BLaER1 treated with 17β-estradiol and CSF1 and Interleukin-3, amounts not matched to agents 10 nM and 100 nM (cell line): ENCODE data around the gene GMEB2.
"Not testable (repeated sequence)": the region's sequence is repeated elsewhere in the genome, so short reads cannot be mapped to it uniquely, and the experiment has no call there.

ENCODE experiments used
- H3K27ac ChIP-seq, 11 experiments: shearing (Covaris generic); formaldehyde crosslinking; 2 replicates each; pipeline ENCODE4 v1.8.1; 2022
- H3K27me3 ChIP-seq, 11 experiments: shearing (Covaris generic); formaldehyde crosslinking; 2 replicates each; pipeline ENCODE4 v1.8.1; 2022
- H3K36me3 ChIP-seq, 11 experiments: shearing (Covaris generic); formaldehyde crosslinking; 2 replicates each; pipeline ENCODE4 v1.8.1; 2022
- H3K4me1 ChIP-seq, 10 experiments: shearing (Covaris generic); formaldehyde crosslinking; 2 replicates each; pipeline ENCODE4 v1.8.1; 2022
- H3K4me2 ChIP-seq, 11 experiments: shearing (Covaris generic); formaldehyde crosslinking; 2 replicates each; pipeline ENCODE4 v1.8.1; 2022
- H3K4me3 ChIP-seq, 10 experiments: shearing (Covaris generic); formaldehyde crosslinking; 2 replicates each; pipeline ENCODE4 v1.8.1; 2022
- H3K9ac ChIP-seq, 11 experiments: shearing (Covaris generic); formaldehyde crosslinking; 2 replicates each; pipeline ENCODE4 v1.8.1; 2022
- H3K9me3 ChIP-seq, 11 experiments: shearing (Covaris generic); formaldehyde crosslinking; replicated peaks in 1 of 11; 2 replicates each; pipeline ENCODE4 v1.8.1; 2022
- H4K20me1 ChIP-seq, 11 experiments: shearing (Covaris generic); formaldehyde crosslinking; 2 replicates each; pipeline ENCODE4 v1.8.1; 2022
- Cebpa-rat ChIP-seq, 11 experiments: shearing (Covaris generic); IDR thresholded peaks; 2 replicates each; pipeline ENCODE4 v1.8.1; 2022

GMEB2 gene

DNA sequence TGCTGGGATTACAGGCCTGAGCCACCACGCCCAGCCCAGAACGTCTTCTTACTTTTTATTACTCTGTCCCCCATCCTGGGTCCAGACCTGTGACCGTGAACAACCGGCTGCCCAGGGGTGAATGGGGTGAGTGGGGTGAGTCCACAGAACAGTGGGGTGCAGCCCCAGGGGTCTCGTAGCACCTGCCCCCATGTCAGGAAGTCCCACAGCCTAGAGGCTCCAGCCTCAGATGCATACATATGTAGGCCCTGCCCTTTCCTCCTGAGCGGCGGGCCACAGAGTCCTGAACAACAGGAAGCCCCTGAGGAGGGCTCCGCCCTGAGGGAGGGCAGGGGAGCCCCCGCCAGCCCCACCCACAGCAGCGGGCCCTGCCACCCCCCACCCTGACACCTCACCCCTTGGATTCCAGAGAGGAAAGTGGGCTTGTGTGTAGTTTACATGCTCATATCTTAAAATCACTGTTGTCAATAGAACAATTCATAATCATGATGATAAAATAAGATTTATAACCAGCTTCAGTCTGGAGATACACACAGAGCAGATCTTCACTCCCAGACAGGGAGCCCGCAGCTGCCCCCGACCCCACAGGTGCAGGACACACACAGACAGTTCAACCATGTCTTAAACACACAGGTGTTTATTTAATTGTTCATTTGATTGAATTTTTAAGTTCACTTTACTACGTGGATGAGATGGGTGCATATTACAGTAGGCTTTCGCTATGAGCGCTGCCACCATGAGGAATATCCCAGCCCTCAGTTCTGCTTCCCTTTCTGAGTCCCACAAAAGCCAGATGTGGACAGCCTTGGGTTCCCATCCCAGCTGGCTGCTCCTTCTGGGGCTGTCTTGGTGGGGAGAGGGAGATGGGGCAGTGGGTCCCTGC lies 12.4 kb upstream of the GMEB2 start:
- Histone ChIP-seq H3K27ac (peak overlapping the region in 9 of 11 experiments; percentile 44 to 74 (median 62); a peak in 17 of 22 replicates), H3K9ac (peak overlapping the region in 10 of 11 experiments; percentile 10 to 64 (median 50); a peak in 15 of 22 replicates), H4K20me1 (peaks cover 0 to 17% (median 4%) of the 10 kb centered on the region in 11 experiments; a peak in 8 of 22 replicates), H3K27me3 (0 out of 22 replicates have a peak, but pooled peaks cover 0 to 7% (median 0%) of the 10 kb centered on the region in 11 experiments), H3K36me3 (peaks cover 0 to 13% (median 0%) of the 10 kb centered on the region in 11 experiments; a peak in 13 of 22 replicates), H3K9me3 (no peaks in the 10 kb centered on the region), H3K4me1 (peaks cover 61 to 92% (median 69%) of the 10 kb centered on the region in 10 experiments), H3K4me3 (no peak overlapping the region; a peak in 1 of 20 replicates), H3K4me2 (peak overlapping the region; percentile 73 to 96 (median 91))
- TF ChIP-seq Cebpa-rat (IDR thresholded peaks at IDR 0.05), result no peak

GRCh38 chr20:63636752-63637628 lies 10.1 kb upstream of the GMEB2 start:
- peak overlapping the region in 2 of 11 experiments; percentile 12 to 18; a peak in 1 of 22 replicates for H3K9ac ChIP-seq

DNA sequence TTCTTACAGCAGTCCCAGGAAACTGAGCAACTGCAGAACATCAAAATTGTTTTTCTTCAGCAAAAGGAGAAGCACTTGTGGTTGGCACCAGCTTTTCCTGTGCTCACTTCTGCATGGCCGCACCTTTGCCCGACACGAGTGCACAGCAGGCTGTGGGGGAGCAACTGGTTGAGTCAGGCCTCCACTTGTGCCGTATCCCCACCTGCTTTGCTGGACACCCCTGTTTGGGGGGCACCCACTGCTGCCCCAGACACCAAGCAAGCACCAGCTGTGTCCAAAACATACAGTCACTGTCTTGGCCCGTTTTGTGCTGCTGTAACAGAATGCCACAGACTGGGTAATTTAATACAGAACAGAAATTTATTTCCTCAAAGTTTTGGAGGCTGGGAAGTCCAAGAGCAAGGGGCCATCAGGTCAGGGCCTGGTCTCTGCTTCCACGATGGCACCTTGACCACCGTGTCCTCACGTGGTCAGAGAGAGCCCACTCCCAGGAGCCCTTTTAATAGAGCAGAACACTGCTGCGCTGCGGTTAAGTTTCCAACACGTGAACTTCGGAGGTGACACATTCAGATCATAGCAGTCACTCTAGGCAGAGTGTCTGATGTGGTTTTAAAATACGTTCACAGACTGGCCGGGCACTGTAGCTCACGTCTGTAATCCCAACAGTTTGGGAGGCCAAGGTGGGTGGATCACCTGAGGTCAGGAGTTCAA lies 8.7 kb upstream of the GMEB2 start:
- TF ChIP-seq Cebpa-rat (IDR thresholded peaks at IDR 0.05), result no peak
- peaks cover 0 to 13% (median 0%) of the 10 kb centered on the region in 11 experiments; a peak in 7 of 22 replicates for H4K20me1 ChIP-seq
- H3K9ac ChIP-seq, result peak overlapping the region; percentile 7 to 68 (median 57); a peak in 17 of 22 replicates
- no peaks in the 10 kb centered on the region for H3K27me3 ChIP-seq
- no peaks in the 10 kb centered on the region for H3K36me3 ChIP-seq
- H3K27ac ChIP-seq, result peak overlapping the region; percentile 38 to 80 (median 68); a peak in 20 of 22 replicates
- H3K4me2 ChIP-seq, result peak overlapping the region; percentile 72 to 90 (median 85)
- peaks cover 66 to 91% (median 81%) of the 10 kb centered on the region in 10 experiments for H3K4me1 ChIP-seq
- no peaks in the 10 kb centered on the region for H3K9me3 ChIP-seq
- 0 out of 20 replicates have a peak overlapping the region, but pooled peaks of 1 of the 10 experiments have one; percentile 10 for H3K4me3 ChIP-seq

More at GRCh38 chr20:63636752-63637628, 10.1 kb upstream of the GMEB2 start:
- Histone ChIP-seq H3K27me3 (no peaks in the 10 kb centered on the region), H3K27ac (peak overlapping the region in 8 of 11 experiments; percentile 13 to 70 (median 36); a peak in 11 of 22 replicates), H3K4me2 (peak overlapping the region; percentile 9 to 90 (median 79)), H3K9me3 (no peaks in the 10 kb centered on the region), H3K4me3 (no peak overlapping the region), H4K20me1 (peaks cover 0 to 17% (median 0%) of the 10 kb centered on the region in 11 experiments; a peak in 7 of 22 replicates), H3K36me3 (no peaks in the 10 kb centered on the region), H3K4me1 (peaks cover 56 to 88% (median 78%) of the 10 kb centered on the region in 10 experiments)
- TF ChIP-seq Cebpa-rat (IDR thresholded peaks at IDR 0.05), result no peak

DNA sequence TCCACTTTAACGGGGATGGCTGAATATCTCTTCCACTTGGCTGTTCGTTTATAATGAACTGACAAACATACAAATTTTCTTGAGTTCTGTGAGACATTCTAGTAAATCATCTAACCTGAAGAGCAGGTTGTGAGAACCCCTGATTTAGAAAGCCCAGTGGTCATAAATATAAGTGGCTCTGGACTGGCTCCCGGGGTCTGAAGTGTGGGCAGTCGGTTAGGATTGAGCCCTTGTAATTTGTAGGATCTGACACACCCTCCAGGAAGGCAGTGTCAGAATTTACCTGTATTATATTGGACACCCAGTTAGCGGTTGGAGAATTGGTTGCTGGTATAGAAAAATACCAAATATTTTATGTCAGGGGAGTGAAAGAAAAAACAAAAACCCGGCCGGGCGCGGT lies 6.8 kb upstream of the GMEB2 start:
- no peak overlapping the region for H3K4me3 ChIP-seq

GRCh38 chr20:63631426-63631825 lies 4.5 kb upstream of the GMEB2 start:
- H4K20me1 ChIP-seq, H3K27me3 ChIP-seq, H3K4me3 ChIP-seq, H3K36me3 ChIP-seq, H3K9me3 ChIP-seq: not testable (repeated sequence)
- Histone ChIP-seq H3K4me2 (peak overlapping the region; percentile 25 to 58 (median 44)), H3K9ac (peak overlapping the region in 6 of 11 experiments; percentile 6 to 50 (median 26); a peak in 5 of 22 replicates), H3K27ac (peak overlapping the region in 6 of 11 experiments; percentile 20 to 47 (median 30); a peak in 4 of 22 replicates), H3K4me1 (peaks cover 47 to 70% (median 59%) of the 10 kb centered on the region in 10 experiments)

More for the DNA sequence above, 6.8 kb upstream of the GMEB2 start:
- H3K9me3 ChIP-seq, result no peaks in the 10 kb centered on the region
- no peaks in the 10 kb centered on the region; a peak in 2 of 22 replicates for H3K36me3 ChIP-seq
- H3K4me2 ChIP-seq, result peak overlapping the region in 7 of 11 experiments; percentile 1 to 90 (median 79); a peak in 8 of 22 replicates
- H3K9ac ChIP-seq, result no peak overlapping the region
- H4K20me1 ChIP-seq, result no peaks in the 10 kb centered on the region
- H3K4me1 ChIP-seq, result peaks cover 56 to 86% (median 75%) of the 10 kb centered on the region in 10 experiments
- H3K27ac ChIP-seq, result no peak overlapping the region
- TF ChIP-seq Cebpa-rat (IDR thresholded peaks at IDR 0.05), result no peak
- no peaks in the 10 kb centered on the region for H3K27me3 ChIP-seq

DNA sequence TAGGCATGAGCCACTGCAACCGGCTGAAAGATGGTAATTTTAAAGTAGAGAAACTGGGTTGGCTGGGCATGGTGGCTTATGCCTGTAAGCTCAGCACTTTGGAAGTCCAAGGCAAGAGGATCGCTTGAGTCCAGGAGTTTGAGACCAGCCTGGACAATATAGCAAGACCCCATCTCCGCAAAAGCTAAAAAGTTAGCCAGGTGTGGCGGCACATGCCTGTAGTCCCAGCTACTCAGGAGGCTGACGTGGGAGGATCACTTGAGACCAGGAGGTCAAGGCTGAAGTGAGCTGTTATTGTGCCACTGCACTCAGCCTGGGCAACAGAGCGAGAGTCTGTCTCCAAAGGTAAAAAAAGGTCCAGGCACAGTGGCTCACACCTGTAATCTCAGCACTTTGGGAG lies 4.1 kb upstream of the GMEB2 start:
- H3K4me2 ChIP-seq, result peak overlapping the region; percentile 25 to 58 (median 44)
- H3K27ac ChIP-seq, result peak overlapping the region in 6 of 11 experiments; percentile 20 to 47 (median 30); a peak in 4 of 22 replicates
- H3K9me3 ChIP-seq, H3K27me3 ChIP-seq, H3K36me3 ChIP-seq, H3K4me3 ChIP-seq, H4K20me1 ChIP-seq: not testable (repeated sequence)
- H3K9ac ChIP-seq, result peak overlapping the region in 6 of 11 experiments; percentile 6 to 50 (median 26); a peak in 4 of 22 replicates
- H3K4me1 ChIP-seq, result peaks cover 45 to 65% (median 55%) of the 10 kb centered on the region in 10 experiments

GRCh38 chr20:63628246-63628975 lies 1.5 kb upstream of the GMEB2 start:
- peaks cover 0 to 8% (median 0%) of the 10 kb centered on the region in 11 experiments; a peak in 2 of 22 replicates for H4K20me1 ChIP-seq
- peaks cover 38 to 65% (median 52%) of the 10 kb centered on the region in 10 experiments for H3K4me1 ChIP-seq
- H3K36me3 ChIP-seq, result peaks cover 0 to 8% (median 0%) of the 10 kb centered on the region in 11 experiments; a peak in 4 of 22 replicates
- TF ChIP-seq Cebpa-rat (IDR thresholded peaks at IDR 0.05), result peak in 8 of 11 experiments; percentile 56 to 90 (median 70); a peak in 13 of 22 replicates
- peak overlapping the region; percentile 81 to 99 (median 98) for H3K4me2 ChIP-seq
- peak overlapping the region; percentile 77 to 99 (median 96) for H3K4me3 ChIP-seq
- no peaks in the 10 kb centered on the region for H3K9me3 ChIP-seq
- peak overlapping the region in 10 of 11 experiments; percentile 95 to 100 (median 99); a peak in 20 of 22 replicates for H3K27ac ChIP-seq
- no peaks in the 10 kb centered on the region for H3K27me3 ChIP-seq
- peak overlapping the region; percentile 95 to 99 (median 98) for H3K9ac ChIP-seq
